Measurements from ENCODE around the gene SPOCK1. TPM values are rescaled to one million over a fixed set of nuclear protein-coding genes. Genes with fewer than 3 reads are reported as not detected.

Gene SPOCK1
- total and polyA plus RNA-seq, 2 of the 4 experiments (the other 2 are of a cell fraction), result 5.0 to 20.3 TPM

- BruUV-seq (replicated peaks), result no TSS peak
- POLR2A ChIA-PET (ENCODE audit: unreplicated experiment), result no interaction called here
- no peaks in the 10 kb centered on the region; the same call in 1 of the 2 replicates for H3K4me1 ChIP-seq (ENCODE audit: control insufficient read depth, insufficient read depth, low read length)
Observed at GRCh38 chr5:137281201-137281600, 217.9 kb downstream of the SPOCK1 start.

More at GRCh38 chr5:137281201-137281600, 217.9 kb downstream of the SPOCK1 start:
- ATAC-seq (ENCODE audit: low read depth) (no peak), DNase-seq (no peak)
- dilution Hi-C loops (cut with HindIII; ENCODE audit: low sequenced_read_pairs, unreplicated experiment) (no loop called here), in situ Hi-C loops (cut with MboI; ENCODE audit: low sequenced_read_pairs) (no loop called here), intact Hi-C loops (cut with micrococcal nuclease) (no loop called here)
- Histone ChIP-seq H2AK9ac (replicated peaks; ENCODE audit: low read depth, low read length, poor library complexity) (no peak overlapping the region), H3K4me2 (ENCODE audit: low read depth, low read length) (no peak overlapping the region), H3K36me3 (ENCODE audit: control insufficient read depth, insufficient read depth, low read length) (no peaks in the 10 kb centered on the region), H4K8ac (ENCODE audit: low read depth in 2 of 2, low read length in 2 of 2) (no peak overlapping the region), H2BK20ac (ENCODE audit: low read depth, low read length) (no peak overlapping the region), H2AK5ac (ENCODE audit: low read depth, low read length) (no peak overlapping the region), H3K18ac (ENCODE audit: low read depth, low read length) (no peak overlapping the region), H2BK120ac (ENCODE audit: low read depth, low read length) (no peak overlapping the region), H3K4me3 (ENCODE audit: insufficient read depth, low read depth, low read length) (no peak overlapping the region), H4K91ac (ENCODE audit: insufficient read depth, low read depth, low read length) (no peak overlapping the region), H3K27ac (ENCODE audit: insufficient read depth, low read length) (no peak overlapping the region), H3K23ac (ENCODE audit: low read depth, low read length) (no peak overlapping the region), H2AFZ (replicated peaks; ENCODE audit: low read length, poor library complexity) (no peak overlapping the region), H2BK5ac (ENCODE audit: low read depth, low read length, poor library complexity, severe bottlenecking) (no peak overlapping the region), H3K9me1 (ENCODE audit: insufficient read depth, low read length) (no peaks in the 10 kb centered on the region), H3K79me1 (ENCODE audit: low read depth in 1 of 2, low read length in 2 of 2) (no peaks in the 10 kb centered on the region), H3K27me3 (ENCODE audit: control insufficient read depth, insufficient read depth, low read length) (no peaks in the 10 kb centered on the region), H3K14ac (replicated peaks; ENCODE audit: low read depth, low read length) (no peak overlapping the region), H3K9me3 (ENCODE audit: control insufficient read depth, insufficient read depth, low read length) (no peaks in the 10 kb centered on the region), H4K5ac (ENCODE audit: low read depth, low read length) (no peak overlapping the region), H4K20me1 (ENCODE audit: insufficient read depth, low read length) (no peaks in the 10 kb centered on the region), H3K4ac (ENCODE audit: low read depth, low read length) (peak overlapping the region; percentile 38; the same call in 1 of the 2 replicates), H2BK15ac (ENCODE audit: low read depth, low read length) (no peak overlapping the region), H3K56ac (ENCODE audit: extremely low read depth, insufficient read depth, low read length) (no peak overlapping the region), H3K9ac (ENCODE audit: low read depth, low read length) (no peak overlapping the region)
- no CpG with 5 or more reads among the region's 1 CpG for WGBS, 2 experiments (ENCODE audit: extremely low coverage in 2 of 2, insufficient read length in 1 of 2)
- TF ChIP-seq USF2 (IDR thresholded peaks at IDR 0.05; ENCODE audit: low read depth, low read length), result no peak
- no peak for TF ChIP-seq CHD1 (IDR thresholded peaks at IDR 0.05; ENCODE audit: low read depth, low read length)
- no peak for TF ChIP-seq MXI1 (IDR thresholded peaks at IDR 0.05; ENCODE audit: borderline replicate concordance, low read depth, low read length)
- TF ChIP-seq RCOR1 (IDR thresholded peaks at IDR 0.05; ENCODE audit: insufficient replicate concordance, low read length), result no peak
- no peak for TF ChIP-seq POLR2A (IDR thresholded peaks at IDR 0.05; ENCODE audit: low read depth, low read length)
- TF ChIP-seq, protein P1, sequence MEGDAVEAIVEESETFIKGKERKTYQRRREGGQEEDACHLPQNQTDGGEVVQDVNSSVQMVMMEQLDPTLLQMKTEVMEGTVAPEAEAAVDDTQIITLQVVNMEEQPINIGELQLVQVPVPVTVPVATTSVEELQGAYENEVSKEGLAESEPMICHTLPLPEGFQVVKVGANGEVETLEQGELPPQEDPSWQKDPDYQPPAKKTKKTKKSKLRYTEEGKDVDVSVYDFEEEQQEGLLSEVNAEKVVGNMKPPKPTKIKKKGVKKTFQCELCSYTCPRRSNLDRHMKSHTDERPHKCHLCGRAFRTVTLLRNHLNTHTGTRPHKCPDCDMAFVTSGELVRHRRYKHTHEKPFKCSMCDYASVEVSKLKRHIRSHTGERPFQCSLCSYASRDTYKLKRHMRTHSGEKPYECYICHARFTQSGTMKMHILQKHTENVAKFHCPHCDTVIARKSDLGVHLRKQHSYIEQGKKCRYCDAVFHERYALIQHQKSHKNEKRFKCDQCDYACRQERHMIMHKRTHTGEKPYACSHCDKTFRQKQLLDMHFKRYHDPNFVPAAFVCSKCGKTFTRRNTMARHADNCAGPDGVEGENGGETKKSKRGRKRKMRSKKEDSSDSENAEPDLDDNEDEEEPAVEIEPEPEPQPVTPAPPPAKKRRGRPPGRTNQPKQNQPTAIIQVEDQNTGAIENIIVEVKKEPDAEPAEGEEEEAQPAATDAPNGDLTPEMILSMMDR (conservative IDR thresholded peaks at IDR 0.05; ENCODE audit: low read depth, low read length), result no peak
- no peak for TF ChIP-seq CEBPB (IDR thresholded peaks at IDR 0.05; ENCODE audit: low read depth, low read length)
- no peak for TF ChIP-seq ELK1 (IDR thresholded peaks at IDR 0.05; ENCODE audit: borderline replicate concordance, low read depth, low read length)
- no peak for TF ChIP-seq RFX5 (IDR thresholded peaks at IDR 0.05; ENCODE audit: low read depth, low read length)
- no peak for TF ChIP-seq MAZ (IDR thresholded peaks at IDR 0.05; ENCODE audit: borderline replicate concordance, low read depth, low read length)
- no peak for TF ChIP-seq RAD21 (IDR thresholded peaks at IDR 0.05; ENCODE audit: low read length)
- TF ChIP-seq MAFK (IDR thresholded peaks at IDR 0.05; ENCODE audit: low read depth, low read length), result no peak
- no peak for TF ChIP-seq BHLHE40 (IDR thresholded peaks at IDR 0.05; ENCODE audit: low read depth, low read length)
- no peak for TF ChIP-seq SMC3 (IDR thresholded peaks at IDR 0.05; ENCODE audit: low read depth, low read length)
- CTCF ChIA-PET, result no interaction called here

All from IMR-90 (cell line).